IMR-90 (cell line): ENCODE results near the gene ATXN1L.

ENCODE experiments used
- CTCF ChIP-seq: conservative IDR thresholded peaks from 2 replicates; pipeline ENCODE4 v1.5.1; 2012; ENCODE audit warnings: mild to moderate bottlenecking, low read depth, low read length, improper control_type of control experiment
- ELK1 ChIP-seq: fragments of 150-350 bp; IDR thresholded peaks from 2 replicates; pipeline ENCODE4 v1.6.1; 2016; ENCODE audit warnings: low read depth, mild to moderate bottlenecking, low read length, moderate library complexity, borderline replicate concordance
- FOS ChIP-seq: fragments of 150-350 bp; IDR thresholded peaks from 2 replicates; pipeline ENCODE4 v1.6.1; 2016; ENCODE audit warnings: low read depth, low read length
- MAFK ChIP-seq: IDR thresholded peaks from 2 replicates; pipeline ENCODE4 v1.6.1; 2012; ENCODE audit warnings: low read depth, low read length, improper control_type of control experiment
- MAZ ChIP-seq: IDR thresholded peaks from 2 replicates; pipeline ENCODE4 v1.6.1; 2012; ENCODE audit warnings: low read depth, mild to moderate bottlenecking, low read length, improper control_type of control experiment, moderate library complexity, borderline replicate concordance
- MXI1 ChIP-seq: IDR thresholded peaks from 2 replicates; pipeline ENCODE4 v1.6.1; 2012; ENCODE audit warnings: low read depth, mild to moderate bottlenecking, low read length, moderate library complexity, borderline replicate concordance
- NFE2L2 ChIP-seq: fragments of 150-350 bp; IDR thresholded peaks from 2 replicates; pipeline ENCODE4 v1.6.1; 2016; ENCODE audit warnings: low read depth, mild to moderate bottlenecking, low read length
- POLR2A ChIP-seq: IDR thresholded peaks from 2 replicates; pipeline ENCODE4 v1.6.1; 2012; ENCODE audit warnings: mild to moderate bottlenecking, low read depth, low read length
- RAD21 ChIP-seq: IDR thresholded peaks from 2 replicates; pipeline ENCODE4 v1.6.1; 2012; ENCODE audit warnings: low read length, improper control_type of control experiment
- RCOR1 ChIP-seq: IDR thresholded peaks from 2 replicates; pipeline ENCODE4 v1.6.1; 2012; ENCODE audit warnings: mild to moderate bottlenecking, low read length, improper control_type of control experiment; ENCODE audit not compliant: insufficient replicate concordance
- RFX5 ChIP-seq: IDR thresholded peaks from 2 replicates; pipeline ENCODE4 v1.8.0; 2012; ENCODE audit warnings: low read depth, mild to moderate bottlenecking, low read length, moderate library complexity
- SMC3 ChIP-seq: fragments of 150-350 bp; IDR thresholded peaks from 2 replicates; pipeline ENCODE4 v1.6.1; 2016; ENCODE audit warnings: low read depth, mild to moderate bottlenecking, antibody characterized with exemption, low read length, moderate library complexity
- USF2 ChIP-seq: fragments of 150-350 bp; IDR thresholded peaks from 2 replicates; pipeline ENCODE4 v1.6.1; 2017; ENCODE audit warnings: mild to moderate bottlenecking, antibody characterized with exemption, low read length, low read depth

- TF ChIP-seq NFE2L2 (no peak), RFX5 (no peak), RCOR1 (no peak), FOS (no peak), CTCF (no peak), POLR2A (no peak), ELK1 (no peak), USF2 (no peak), RAD21 (no peak), SMC3 (no peak), MAFK (no peak), MXI1 (no peak), MAZ (no peak)
These were observed 15.4 kb upstream of the ATXN1L start for GRCh38 chr16:71830359-71830758.
